Activated effector memory CD4-positive, alpha-beta T cell treated with anti-CD3 and anti-CD28 coated beads, Interleukin-2, amount 50 U/mL, for 16 hours (primary cell): ENCODE results near the gene HHEX.
"Not testable (repeated sequence)": the region's sequence is repeated elsewhere in the genome, so short reads cannot be mapped to it uniquely, and the experiment has no call there.

Experiments used
- DNase-seq: peaks from one replicate; pipeline ENCODE4 v3.0.0-alpha.2; 2020

HHEX gene

DNA sequence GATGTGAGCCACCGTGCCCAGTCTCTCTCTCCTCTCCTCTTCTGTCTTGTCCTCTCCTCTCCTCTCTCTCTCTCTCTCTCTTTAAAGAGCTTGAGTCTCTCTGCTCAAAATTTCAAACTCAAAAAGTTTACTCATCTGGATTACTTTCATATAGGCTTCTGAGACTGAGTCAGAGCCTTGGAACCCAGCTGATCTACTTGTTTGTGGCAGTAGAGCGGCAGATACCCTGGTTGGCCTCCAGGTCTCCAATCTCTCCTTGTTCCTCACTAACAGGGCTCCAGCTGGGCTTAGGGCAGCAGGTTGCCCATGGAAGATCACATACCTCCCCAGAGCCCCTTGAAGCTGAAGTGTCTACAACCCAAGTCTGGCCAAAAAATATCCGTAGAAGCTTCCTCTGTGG, 51.0 kb downstream of the HHEX start:
- DNase-seq, result no peak

DNA sequence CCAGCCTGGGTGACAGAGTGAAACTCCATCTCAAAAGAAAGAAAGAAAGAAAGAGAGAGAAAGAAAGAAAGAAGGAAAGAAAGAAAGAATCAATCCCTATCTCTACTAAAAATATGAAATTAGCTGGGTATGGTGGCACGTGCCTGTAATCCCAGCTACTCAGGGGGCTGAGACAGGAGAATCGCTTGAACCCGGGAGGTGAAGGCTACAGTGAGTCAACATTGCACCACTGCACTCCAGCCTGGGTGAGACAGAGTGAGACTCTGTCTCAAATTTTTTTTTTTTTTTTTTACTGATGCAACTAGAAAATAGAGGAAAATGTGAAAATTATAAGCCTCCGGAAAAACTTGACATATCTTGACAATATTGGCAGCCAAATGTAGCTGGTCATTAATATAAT, 52.0 kb downstream of the HHEX start:
- DNase-seq, result not testable (repeated sequence)

DNA sequence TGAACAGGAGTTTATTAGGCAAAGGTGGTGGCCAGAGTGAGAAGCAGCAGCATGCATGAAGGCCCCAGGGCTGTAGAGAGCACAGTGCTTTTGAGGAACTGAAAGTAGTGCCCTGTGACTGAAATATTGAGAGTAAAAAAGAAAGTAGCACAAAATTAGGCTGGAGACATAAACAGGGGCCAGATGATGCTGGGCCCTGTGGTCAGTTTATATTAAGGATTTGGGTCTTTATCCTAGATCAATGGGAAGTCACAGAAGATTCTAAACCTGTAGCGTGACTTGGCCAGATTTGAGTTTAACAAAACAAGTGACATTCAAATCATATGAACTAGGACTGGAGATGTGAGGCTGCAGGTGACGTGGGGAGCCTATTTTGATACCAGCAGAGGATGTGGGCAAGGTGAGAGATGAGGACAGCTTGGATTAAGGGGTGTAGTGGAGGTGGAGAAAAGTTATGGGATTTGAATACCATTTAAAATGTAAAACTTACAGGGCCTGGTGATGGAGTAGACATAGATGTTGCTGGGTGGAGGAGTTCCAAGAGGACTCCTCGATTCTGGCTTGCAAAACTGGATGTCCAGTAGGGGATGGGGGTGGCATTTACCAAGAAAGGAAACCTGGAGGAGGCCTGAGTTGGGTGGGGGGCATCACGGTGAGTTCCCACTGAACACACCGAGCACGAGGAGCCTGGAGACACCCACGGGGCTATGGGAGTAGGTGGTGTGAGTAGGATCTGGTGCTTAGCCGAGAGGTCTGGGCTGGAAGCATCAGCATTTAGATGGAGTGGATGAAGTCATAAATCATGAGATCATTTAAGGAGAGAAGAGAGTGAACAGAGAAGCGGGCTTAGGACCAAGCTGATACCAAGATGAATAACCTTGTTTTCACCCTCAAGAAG, 52.8 kb downstream of the HHEX start:
- DNase-seq, result no peak
